ENCODE measurements around the gene ARID1B.

Gene ARID1B

DNA sequence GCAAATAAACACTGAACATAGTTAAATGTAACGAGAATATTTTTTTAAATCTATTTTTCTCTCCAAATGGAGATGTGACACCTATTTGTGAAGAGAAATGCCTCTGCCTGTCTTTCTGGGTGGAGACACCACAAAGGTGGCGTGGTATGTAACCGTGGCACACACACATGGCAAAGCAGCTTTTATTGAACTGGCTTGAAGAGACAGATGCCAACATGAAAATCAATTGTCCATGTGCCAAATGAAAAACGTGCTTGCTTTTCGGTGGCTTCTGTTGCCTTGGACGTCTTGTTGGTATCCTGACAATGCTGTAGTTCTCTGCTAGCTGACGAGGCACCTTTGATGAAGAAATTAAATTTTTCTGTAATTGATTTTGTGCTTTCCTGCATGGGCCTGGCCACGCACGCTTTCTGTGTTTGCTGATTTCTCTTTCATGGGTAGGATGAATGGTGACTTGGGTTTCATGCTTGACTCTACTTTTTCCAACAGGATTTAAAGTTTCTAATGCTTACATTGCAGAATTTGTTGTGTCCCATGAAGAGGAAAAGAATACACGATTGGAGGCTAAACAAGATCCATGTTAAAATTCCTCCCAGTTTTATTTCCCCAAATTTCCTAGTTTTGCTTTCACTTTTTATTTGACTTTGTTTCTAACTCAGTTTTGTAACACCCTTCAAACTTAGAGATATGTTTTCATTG lies 343.5 kb downstream of the ARID1B start:
- DNase-seq (ENCODE audit: low read depth in 4 of 4, low spot score in 1 of 4): no peak

DNA sequence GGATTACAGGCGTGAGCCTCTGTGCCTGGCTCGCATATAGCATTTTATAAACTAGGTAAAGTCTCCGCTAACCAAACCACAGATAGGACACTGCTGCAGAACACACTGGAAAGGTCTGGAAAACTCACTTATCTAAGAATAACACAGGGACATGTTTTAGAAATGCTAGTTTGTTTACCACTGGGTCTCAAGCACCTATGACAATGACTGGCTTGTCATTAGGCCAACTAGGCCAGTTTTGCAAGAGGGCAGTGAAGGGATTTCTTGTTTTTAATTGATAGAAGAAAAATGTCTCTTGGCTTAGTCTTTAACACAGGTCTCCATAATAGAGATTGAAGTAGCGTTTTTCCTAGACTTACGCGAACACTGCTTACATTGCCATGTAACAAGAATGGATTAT lies 344.7 kb downstream of the ARID1B start:
- no peak for DNase-seq (ENCODE audit: low read depth in 4 of 4, low spot score in 1 of 4)

DNA sequence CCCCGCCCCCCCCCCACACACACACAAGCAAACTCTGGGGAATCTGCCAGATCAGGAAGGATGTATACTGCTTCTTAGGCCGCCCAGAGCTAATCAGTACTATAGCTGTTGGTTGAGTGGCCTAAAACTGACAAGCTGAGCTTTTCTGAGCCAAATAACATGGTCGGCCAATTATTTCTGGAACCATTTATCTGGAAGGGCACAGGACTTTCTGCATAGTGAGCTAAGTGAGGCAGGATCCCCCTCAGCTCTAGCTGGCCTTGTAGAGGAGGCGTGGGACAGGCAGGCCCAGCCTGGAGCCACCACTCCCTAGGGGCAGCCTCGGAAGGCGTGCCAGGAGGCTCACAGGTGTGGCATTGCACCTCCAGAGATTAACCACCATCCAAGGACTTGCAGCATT lies 346.1 kb downstream of the ARID1B start:
- DNase-seq (ENCODE audit: low read depth in 4 of 4, low spot score in 1 of 4): no peak

DNA sequence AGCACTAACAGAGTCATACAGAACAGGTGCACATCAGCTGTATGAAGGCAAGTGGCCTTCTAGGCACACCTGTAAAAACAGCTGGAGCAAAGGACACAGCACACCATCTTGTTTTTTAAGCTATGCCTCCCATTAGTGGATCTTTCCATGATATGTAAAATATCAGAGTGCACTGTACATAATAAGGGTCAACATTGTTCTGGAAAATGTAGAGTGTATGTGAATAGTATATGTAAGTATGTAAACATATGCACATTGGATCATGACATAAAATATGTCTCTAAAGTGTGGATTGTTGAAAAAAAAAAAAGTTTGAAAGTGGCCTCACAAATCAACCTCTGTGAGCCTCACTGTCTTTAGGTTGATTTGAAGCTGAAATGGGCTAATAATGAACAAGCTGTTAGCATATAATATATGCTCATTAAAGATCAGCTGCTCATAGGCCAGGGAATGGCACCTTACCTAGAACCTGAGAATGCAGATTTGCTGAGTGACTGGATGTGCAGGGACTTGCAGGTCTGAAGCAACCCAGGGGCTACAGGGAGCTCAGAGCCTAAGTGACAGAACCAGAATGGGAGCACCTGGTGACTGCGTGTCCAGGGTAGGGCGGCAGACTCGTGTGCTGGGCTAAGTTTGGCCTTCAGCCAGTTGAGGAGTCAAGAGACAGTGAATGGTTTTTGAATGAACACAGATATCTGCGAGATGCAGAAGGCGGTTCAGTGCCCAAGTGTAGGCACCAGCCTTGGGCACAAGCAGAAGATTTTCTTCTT lies 347.5 kb downstream of the ARID1B start:
- no peak for DNase-seq (ENCODE audit: low read depth in 4 of 4, low spot score in 1 of 4)

GRCh38 chr6:157125531-157125930 lies 348.4 kb downstream of the ARID1B start:
- no peak for DNase-seq (ENCODE audit: low read depth in 4 of 4, low spot score in 1 of 4)

DNA sequence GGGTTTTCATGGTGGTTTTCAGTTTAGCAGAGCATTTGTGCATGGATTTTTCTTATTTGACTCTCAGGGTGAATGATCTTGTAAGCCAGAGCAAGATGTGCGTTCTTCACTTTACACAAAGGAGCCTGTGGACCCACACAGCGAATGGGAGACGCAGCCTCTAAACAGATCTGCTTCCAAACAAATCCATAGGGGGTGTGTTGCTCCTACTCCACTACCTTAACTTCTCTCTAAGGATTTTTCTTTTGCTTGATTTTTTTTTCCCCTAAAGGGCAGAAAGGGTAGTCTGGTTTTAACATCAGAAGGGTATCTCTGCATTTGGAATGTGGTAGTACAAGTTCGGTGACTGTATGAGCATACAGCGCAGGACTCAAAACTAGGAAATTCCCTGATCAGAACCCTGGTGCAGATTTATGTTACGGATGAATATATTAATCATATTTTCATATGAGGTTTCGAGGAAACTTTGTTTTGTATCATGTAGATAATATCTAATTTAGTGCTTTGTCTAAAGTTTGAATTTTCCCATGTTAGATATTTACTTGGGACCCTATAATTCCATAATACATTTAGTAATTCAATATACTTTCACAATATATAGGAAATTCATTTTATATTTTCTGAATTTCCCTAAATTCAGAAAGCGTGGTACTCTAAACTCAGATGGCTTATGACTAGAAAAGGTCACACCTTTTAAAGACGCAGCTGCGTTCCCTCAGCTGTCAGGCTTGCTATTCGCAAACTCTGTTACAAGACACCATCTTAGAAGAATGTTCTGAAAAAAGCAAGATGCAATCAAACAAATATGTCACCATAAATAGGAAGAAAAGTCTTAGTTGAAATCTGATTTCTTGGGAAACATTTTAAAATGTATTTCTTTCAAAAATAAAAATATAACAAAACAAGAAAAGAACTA lies 349.3 kb downstream of the ARID1B start:
- DNase-seq (ENCODE audit: low read depth in 4 of 4, low spot score in 1 of 4): no peak

DNA sequence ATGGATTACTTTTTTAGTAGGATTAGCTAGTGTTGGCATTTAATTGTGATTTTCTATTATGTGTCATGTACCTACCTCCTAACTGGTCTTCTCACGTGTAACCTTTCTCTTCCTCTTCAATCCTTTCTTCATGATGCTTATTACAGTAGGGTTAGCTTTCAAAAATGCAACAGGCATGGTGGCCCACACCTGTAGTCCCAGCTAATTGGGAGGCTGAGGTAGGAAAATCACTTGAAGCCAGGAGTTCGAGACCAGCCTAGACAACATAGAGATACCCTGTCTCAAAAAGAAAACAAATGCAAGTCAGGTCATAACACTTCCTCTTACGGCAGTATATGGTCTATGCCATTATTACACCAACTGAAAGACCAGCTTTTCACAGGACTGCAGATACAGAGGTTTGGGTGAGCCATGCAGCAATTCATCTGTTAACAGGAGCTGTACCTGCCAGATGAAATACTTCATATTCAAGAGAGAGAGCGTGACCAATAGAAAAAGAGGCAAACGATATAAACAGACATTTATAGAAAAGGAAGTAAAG lies 351.1 kb downstream of the ARID1B start:
- no peak for DNase-seq (ENCODE audit: low read depth in 4 of 4, low spot score in 1 of 4)

DNA sequence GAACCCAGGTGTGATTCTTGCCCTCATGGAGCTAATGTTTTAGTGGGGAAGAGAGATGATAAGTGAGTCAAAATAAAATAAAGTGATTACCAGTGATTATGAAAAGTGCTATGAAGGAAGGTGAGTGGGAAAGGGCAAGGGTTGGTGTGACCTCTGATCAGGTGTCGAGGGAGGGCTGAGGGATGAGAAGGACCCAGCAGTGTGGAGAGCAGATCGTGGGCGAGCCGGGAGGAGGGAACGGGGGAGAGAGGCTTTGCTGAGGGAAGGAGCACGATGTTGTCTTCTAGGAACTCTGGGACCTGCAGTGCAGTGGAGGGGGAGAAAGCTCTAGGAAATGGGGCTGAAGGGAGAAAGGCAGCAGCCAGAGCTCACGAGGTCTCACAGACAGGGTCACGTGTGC lies 354.1 kb downstream of the ARID1B start:
- no peak for DNase-seq (ENCODE audit: low read depth in 4 of 4, low spot score in 1 of 4)

DNA sequence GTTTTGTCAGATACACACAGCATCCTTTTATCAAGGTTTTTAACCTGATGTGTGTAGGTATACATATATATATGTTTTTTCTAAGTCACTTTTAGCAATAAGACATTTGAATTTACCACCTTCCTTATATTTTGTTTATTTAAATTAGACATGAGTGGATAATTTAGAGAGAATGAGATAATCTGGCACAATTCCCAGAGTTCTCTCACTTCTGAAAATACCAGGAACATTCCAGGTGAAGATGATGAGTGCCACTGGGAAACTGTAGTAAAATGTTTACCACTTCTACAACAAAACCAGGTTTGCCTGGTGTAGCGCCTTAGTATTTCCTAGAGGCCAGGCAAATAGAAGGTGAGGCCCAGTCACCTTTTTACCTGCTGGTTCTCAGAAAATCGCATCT lies 356.7 kb downstream of the ARID1B start:
- no peak for DNase-seq (ENCODE audit: low read depth in 4 of 4, low spot score in 1 of 4)

DNA sequence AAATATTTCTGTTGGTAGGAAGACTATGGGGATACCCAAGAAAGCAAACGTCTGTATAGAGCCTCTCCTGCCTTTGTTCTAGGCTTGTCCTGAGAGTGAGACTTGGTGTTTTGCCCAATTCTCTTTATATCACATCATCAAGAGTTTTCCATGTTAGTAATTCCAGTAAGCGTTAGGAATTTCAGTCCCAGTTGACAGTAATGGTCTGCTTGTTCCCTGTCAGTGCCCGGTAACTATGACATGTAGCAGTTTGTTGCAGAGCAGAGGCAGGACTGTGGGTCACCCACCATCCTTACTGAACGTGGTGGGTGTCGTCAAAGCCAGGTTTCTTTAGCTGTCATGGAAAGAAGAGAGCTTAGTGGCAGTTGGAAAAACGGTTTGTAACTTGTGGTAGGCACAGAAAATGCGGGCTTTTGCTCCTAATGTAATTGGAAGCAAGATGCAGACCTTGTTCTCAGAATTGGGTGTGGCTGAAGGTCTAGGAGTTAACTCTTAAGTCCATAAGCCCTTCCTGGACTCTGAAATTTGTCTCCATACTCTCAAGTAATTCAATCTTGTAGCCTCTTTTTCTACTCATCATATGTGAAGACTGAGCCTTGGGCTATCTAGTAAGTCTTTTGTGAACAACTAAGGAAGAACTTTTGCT lies 357.3 kb downstream of the ARID1B start:
- no peak for DNase-seq (ENCODE audit: low read depth in 4 of 4, low spot score in 1 of 4)

DNA sequence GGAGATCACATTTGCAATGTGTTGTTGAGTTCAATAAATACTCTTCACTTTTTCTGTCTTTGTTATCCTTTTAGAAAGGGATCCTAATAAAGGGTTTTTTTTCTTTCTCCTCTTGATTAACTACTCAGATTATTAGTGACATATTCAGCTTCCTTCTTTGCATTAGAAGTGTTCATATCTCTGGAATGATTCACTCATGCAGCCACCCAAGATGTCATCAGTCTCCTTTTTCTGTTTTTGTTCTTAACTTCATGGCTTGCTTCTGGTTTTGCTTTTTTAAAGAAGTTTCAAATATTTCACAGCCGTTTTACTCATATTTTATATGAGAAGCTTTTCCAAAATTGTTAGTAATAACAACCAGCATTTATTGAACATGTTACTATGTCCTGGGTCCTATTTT lies 358.5 kb downstream of the ARID1B start:
- no peak for DNase-seq (ENCODE audit: low read depth in 4 of 4, low spot score in 1 of 4)

DNA sequence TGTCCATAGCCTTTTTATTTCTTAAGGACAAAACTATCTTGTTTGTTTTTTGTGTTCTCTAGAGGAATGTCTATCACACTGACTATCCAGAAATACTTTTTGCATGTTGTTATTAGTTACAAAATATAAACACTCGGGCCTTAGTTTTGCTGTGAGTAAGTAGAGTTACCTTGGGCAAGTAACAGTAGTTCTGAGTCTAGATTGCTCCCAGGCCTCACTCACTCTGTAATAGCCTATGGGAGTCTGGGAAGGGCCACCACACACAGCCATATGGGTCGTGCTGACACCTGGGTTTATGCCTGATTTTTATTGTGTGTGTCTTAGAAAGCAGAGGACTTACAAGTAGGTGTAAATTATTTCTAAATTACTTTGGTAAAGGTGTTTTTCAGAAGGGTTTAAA lies 360.3 kb downstream of the ARID1B start:
- DNase-seq (ENCODE audit: low read depth in 4 of 4, low spot score in 1 of 4): no peak

DNA sequence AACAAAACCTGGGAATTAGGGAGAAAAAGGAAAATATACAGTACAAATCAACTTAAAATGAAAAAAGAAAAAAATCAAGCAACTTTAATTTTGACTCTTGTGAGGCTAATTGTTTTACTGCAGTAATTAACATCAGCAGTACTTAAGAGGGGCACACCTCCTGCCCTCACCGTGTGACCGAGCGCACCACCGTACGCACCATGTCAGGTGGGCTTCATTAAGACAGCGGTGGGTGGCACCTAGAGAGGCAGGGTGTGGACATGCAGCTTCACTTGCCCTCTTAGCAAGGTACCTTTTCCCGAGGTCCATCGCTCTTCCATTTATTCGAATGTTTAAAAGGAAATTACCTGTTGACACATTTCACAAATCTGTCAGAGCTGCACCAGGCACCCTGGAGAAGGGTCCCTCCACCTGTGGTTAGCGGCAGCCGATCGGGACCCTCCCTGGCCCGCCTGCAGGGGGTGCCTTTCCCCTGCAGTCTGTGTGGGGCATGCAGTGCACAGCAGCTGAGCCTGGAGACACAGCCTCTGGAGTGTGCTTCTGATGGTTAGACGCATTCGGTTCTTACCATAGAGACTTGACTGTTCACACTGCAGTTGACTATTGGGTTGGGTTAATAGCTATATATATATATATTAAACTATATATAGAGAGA lies 362.0 kb downstream of the ARID1B start:
- DNase-seq (ENCODE audit: low read depth in 4 of 4, low spot score in 1 of 4): no peak

- DNase-seq (ENCODE audit: low read depth in 4 of 4, low spot score in 1 of 4): no peak
These were observed 366.2 kb downstream of the ARID1B start for GRCh38 chr6:157143171-157143889.

DNA sequence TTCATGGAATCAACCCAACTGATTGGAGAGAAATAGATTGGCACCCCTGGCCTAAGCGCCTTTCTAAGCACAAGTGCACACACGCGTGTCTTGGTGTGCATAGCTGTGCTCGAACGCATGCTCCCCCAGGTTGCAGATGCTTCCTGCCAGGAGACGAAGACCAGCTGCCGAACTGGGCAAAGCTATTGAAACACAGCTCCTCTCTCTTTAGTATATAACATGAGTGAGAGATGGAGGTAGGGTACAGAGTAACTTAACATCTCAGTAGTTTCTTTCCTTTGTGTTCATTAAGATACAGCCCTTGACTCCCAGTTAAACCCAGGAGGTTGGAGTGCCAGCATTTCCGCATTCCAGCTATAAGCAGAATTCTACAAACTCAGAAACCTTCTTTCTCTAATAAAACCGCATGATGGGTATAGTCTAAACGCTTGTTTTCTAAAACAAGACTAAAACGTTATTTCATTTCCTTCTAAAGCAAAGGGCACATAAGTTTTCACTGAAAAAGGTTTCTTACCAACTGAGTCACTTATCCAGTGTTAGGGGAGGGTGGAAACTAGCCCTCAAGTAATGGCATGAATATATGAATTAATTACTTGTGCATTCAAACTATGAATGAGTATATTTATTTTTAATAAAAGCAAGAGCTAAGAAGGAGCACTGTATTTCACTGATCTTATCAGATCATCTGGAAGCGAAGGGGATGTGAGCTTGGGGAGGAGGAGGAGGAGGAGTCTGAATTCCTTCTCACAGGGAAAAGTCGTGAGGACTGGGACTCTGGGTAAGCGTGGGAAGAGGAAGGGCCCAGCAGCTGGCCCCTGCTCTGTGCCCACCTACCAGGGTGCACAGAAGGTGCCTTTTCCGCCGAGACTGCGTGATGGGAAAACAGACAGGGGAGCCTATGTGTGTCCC lies 367.0 kb downstream of the ARID1B start:
- no peak for DNase-seq (ENCODE audit: low read depth in 4 of 4, low spot score in 1 of 4)

GRCh38 chr6:157144859-157145568 lies 367.8 kb downstream of the ARID1B start:
- no peak for DNase-seq (ENCODE audit: low read depth in 4 of 4, low spot score in 1 of 4)

GRCh38 chr6:157145656-157146285 lies 368.6 kb downstream of the ARID1B start:
- no peak for DNase-seq (ENCODE audit: low read depth in 4 of 4, low spot score in 1 of 4)
